ENCODE measurements around the gene JUNB.

JUNB gene

GRCh38 chr19:12773571-12773970, 17.7 kb upstream of the JUNB start:
- DNase-seq (ENCODE audit: low read depth) = no peak
- TF ChIP-seq CTCF (IDR thresholded peaks at IDR 0.05; ENCODE audit: low read depth, low read length, missing control alignments) = peak; percentile 19

GRCh38 chr19:12774588-12775555, 16.4 kb upstream of the JUNB start, which contains the start of gene HOOK2:
Gene HOOK2 (minus strand): TSS chr19:12775552. CDS start chr19:12775449, 103 bp downstream.
- DNase-seq (ENCODE audit: low read depth) = no peak
- TF ChIP-seq CTCF (IDR thresholded peaks at IDR 0.05; ENCODE audit: low read depth, low read length, missing control alignments) = no peak
- H3K4me3 ChIP-seq (ENCODE audit: low read depth, low read length) = peak within 1 kb of the TSS; percentile 76

More at GRCh38 chr19:12773571-12773970, 17.7 kb upstream of the JUNB start:
- H3K4me3 ChIP-seq (ENCODE audit: low read depth, low read length) = no peak overlapping the region

GRCh38 chr19:12777217-12778016, 13.9 kb upstream of the JUNB start:
- peak overlapping the region; percentile 68 for H3K4me3 ChIP-seq (ENCODE audit: low read depth, low read length)
- DNase-seq (ENCODE audit: low read depth) = no peak
- peak; percentile 86 for TF ChIP-seq CTCF (IDR thresholded peaks at IDR 0.05; ENCODE audit: low read depth, low read length, missing control alignments)

GRCh38 chr19:12778017-12778904, 13.0 kb upstream of the JUNB start:
- DNase-seq (ENCODE audit: low read depth) = no peak
- H3K4me3 ChIP-seq (ENCODE audit: low read depth, low read length) = peak overlapping the region; percentile 68
- peak; percentile 3 for TF ChIP-seq CTCF (IDR thresholded peaks at IDR 0.05; ENCODE audit: low read depth, low read length, missing control alignments)

GRCh38 chr19:12778905-12779161, 12.5 kb upstream of the JUNB start:
- no peak for DNase-seq (ENCODE audit: low read depth)
- TF ChIP-seq CTCF (IDR thresholded peaks at IDR 0.05; ENCODE audit: low read depth, low read length, missing control alignments) = no peak
- peak overlapping the region; percentile 68 for H3K4me3 ChIP-seq (ENCODE audit: low read depth, low read length)
